ENCODE measurements around the gene HTN3.

HTN3 gene

DNA sequence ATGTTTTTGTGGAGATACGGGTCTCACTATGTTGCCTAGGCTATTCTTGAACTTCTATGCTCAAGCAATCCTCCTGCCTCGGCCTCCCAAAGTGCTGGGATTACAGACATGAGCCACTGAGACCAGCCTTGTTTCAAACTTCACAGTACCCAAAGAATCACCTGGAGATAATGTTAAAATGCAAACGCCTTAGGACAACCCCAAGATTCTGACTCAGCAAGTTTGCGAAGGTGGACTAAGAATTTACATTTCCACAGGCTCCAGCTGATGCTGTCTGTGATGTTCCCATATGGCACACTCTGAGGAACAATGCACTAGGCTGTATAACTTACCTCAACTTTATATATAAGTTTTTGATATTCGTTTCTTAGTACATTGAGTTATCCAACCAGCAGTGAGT, 33.5 kb upstream of the HTN3 start:
- no peak for DNase-seq (ENCODE audit: low read depth in 1 of 2, low spot score in 1 of 2)
- Histone ChIP-seq H3K4me3 (replicated peaks; ENCODE audit: insufficient read depth, low read length) (no peak overlapping the region), H3K27me3 (ENCODE audit: insufficient read depth, poor library complexity, severe bottlenecking) (no peaks in the 10 kb centered on the region), H3K27ac (replicated peaks) (no peak overlapping the region)
- no peak for TF ChIP-seq POLR2AphosphoS5 (IDR thresholded peaks at IDR 0.05; ENCODE audit: low read depth)
- TF ChIP-seq, protein P1, sequence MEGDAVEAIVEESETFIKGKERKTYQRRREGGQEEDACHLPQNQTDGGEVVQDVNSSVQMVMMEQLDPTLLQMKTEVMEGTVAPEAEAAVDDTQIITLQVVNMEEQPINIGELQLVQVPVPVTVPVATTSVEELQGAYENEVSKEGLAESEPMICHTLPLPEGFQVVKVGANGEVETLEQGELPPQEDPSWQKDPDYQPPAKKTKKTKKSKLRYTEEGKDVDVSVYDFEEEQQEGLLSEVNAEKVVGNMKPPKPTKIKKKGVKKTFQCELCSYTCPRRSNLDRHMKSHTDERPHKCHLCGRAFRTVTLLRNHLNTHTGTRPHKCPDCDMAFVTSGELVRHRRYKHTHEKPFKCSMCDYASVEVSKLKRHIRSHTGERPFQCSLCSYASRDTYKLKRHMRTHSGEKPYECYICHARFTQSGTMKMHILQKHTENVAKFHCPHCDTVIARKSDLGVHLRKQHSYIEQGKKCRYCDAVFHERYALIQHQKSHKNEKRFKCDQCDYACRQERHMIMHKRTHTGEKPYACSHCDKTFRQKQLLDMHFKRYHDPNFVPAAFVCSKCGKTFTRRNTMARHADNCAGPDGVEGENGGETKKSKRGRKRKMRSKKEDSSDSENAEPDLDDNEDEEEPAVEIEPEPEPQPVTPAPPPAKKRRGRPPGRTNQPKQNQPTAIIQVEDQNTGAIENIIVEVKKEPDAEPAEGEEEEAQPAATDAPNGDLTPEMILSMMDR (IDR thresholded peaks at IDR 0.05; ENCODE audit: insufficient read depth, low read length): no peak

DNA sequence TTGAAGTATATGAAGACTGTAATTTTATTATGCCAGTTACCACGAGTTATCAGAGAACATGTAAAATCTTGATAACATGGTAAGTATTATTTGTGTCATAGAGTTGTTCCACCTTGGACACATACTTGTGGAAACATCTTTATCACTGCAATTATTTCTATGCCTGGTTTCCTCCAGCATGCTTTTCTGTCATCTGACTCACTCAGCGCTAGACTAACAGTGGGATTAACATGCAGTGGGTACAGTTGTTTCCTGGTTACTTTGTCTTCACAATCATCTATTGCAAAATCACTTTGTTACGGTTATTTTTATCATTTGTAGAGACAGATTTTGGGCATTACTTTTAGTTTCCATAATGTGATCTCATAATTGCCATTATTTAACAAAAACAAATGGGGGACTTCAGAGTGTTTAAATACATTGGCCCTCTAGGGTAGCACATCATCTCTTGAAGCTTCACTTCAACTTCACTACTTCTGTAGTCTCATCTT, 32.7 kb upstream of the HTN3 start, which contains the start of gene STATH:
TSS of gene STATH (plus strand) at position 441 of the 491 bp plus-strand sequence. CDS start 2,472 bp downstream, outside the sequence.
- TF ChIP-seq GABPA (IDR thresholded peaks at IDR 0.05; ENCODE audit: low read depth) (no peak), SPI1 (IDR thresholded peaks at IDR 0.05; ENCODE audit: borderline replicate concordance, low read depth) (no peak), POLR2AphosphoS5 (IDR thresholded peaks at IDR 0.05; ENCODE audit: low read depth) (no peak)
- TF ChIP-seq, protein P2, sequence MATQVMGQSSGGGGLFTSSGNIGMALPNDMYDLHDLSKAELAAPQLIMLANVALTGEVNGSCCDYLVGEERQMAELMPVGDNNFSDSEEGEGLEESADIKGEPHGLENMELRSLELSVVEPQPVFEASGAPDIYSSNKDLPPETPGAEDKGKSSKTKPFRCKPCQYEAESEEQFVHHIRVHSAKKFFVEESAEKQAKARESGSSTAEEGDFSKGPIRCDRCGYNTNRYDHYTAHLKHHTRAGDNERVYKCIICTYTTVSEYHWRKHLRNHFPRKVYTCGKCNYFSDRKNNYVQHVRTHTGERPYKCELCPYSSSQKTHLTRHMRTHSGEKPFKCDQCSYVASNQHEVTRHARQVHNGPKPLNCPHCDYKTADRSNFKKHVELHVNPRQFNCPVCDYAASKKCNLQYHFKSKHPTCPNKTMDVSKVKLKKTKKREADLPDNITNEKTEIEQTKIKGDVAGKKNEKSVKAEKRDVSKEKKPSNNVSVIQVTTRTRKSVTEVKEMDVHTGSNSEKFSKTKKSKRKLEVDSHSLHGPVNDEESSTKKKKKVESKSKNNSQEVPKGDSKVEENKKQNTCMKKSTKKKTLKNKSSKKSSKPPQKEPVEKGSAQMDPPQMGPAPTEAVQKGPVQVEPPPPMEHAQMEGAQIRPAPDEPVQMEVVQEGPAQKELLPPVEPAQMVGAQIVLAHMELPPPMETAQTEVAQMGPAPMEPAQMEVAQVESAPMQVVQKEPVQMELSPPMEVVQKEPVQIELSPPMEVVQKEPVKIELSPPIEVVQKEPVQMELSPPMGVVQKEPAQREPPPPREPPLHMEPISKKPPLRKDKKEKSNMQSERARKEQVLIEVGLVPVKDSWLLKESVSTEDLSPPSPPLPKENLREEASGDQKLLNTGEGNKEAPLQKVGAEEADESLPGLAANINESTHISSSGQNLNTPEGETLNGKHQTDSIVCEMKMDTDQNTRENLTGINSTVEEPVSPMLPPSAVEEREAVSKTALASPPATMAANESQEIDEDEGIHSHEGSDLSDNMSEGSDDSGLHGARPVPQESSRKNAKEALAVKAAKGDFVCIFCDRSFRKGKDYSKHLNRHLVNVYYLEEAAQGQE (IDR thresholded peaks at IDR 0.05; ENCODE audit: insufficient replicate concordance, low read depth): no peak
- TF ChIP-seq, protein P1 (IDR thresholded peaks at IDR 0.05; ENCODE audit: insufficient read depth, low read length): no peak
- Histone ChIP-seq H3K27me3 (ENCODE audit: insufficient read depth, poor library complexity, severe bottlenecking) (no peaks in the 10 kb centered on the region), H3K4me3 (replicated peaks; ENCODE audit: insufficient read depth, low read length) (no peak within 1 kb of the TSS), H3K27ac (replicated peaks) (no peak within 1 kb of the TSS)
- DNase-seq (ENCODE audit: low read depth in 1 of 2, low spot score in 1 of 2): no peak

DNA sequence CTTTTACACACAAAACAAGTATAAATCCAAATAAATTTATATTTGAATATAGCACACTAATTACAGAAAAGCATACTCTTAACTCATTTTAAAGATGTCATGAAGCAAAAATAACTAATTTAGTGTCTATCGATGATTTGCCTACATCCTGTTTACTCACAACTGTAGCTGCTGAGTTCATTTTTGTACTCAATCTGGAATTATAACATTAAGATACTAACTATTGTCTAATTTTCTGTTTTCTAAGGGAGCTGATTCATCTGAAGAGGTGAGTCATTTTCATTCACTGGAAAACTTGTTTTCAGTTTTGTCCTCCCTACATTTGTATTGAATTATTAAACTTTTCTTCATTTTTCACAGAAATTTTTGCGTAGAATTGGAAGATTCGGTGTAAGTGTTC, 28.8 kb upstream of the HTN3 start:
- TF ChIP-seq SPI1 (IDR thresholded peaks at IDR 0.05; ENCODE audit: borderline replicate concordance, low read depth) (no peak), POLR2AphosphoS5 (IDR thresholded peaks at IDR 0.05; ENCODE audit: low read depth) (no peak), GABPA (IDR thresholded peaks at IDR 0.05; ENCODE audit: low read depth) (no peak)
- TF ChIP-seq, protein P2 (IDR thresholded peaks at IDR 0.05; ENCODE audit: insufficient replicate concordance, low read depth): no peak
- TF ChIP-seq, protein P1 (IDR thresholded peaks at IDR 0.05; ENCODE audit: insufficient read depth, low read length): no peak
- Histone ChIP-seq H3K27ac (replicated peaks) (no peak overlapping the region), H3K4me3 (replicated peaks; ENCODE audit: insufficient read depth, low read length) (no peak overlapping the region), H3K27me3 (ENCODE audit: insufficient read depth, poor library complexity, severe bottlenecking) (no peaks in the 10 kb centered on the region)
- no peak for DNase-seq (ENCODE audit: low read depth in 1 of 2, low spot score in 1 of 2)

DNA sequence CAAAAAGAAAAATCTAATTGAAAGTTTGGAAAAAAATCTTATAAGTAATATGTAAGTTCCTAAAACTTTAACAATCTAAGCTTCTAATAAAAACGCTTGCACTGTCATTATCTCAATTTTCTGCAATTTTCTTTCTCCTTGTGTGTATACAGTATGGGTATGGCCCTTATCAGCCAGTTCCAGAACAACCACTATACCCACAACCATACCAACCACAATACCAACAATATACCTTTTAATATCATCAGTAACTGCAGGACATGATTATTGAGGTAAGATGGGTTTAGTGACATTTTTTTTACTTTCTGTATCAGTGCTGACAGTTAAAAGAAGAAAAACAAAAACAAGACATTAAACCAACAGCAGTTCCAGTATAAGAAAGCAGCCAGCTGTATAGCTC, 27.5 kb upstream of the HTN3 start:
- Histone ChIP-seq H3K27me3 (ENCODE audit: insufficient read depth, poor library complexity, severe bottlenecking) (no peaks in the 10 kb centered on the region), H3K4me3 (replicated peaks; ENCODE audit: insufficient read depth, low read length) (no peak overlapping the region), H3K27ac (replicated peaks) (no peak overlapping the region)
- TF ChIP-seq, protein P2 (IDR thresholded peaks at IDR 0.05; ENCODE audit: insufficient replicate concordance, low read depth): no peak
- no peak for TF ChIP-seq POLR2AphosphoS5 (IDR thresholded peaks at IDR 0.05; ENCODE audit: low read depth)
- no peak for TF ChIP-seq SPI1 (IDR thresholded peaks at IDR 0.05; ENCODE audit: borderline replicate concordance, low read depth)
- DNase-seq (ENCODE audit: low read depth in 1 of 2, low spot score in 1 of 2): no peak

All from HL-60 (cell line).